HEK293 (cell line): Measurements from ENCODE around the gene NAT10.

Experiments used
- GLIS1 ChIP-seq: fragments of 450-650 bp; formaldehyde crosslinking; IDR thresholded peaks from 2 replicates; pipeline ENCODE4 v1.5.1; 2016; ENCODE audit warnings: missing biosample characterization, missing genetic modification characterization
- KLF1 ChIP-seq: fragments of 450-650 bp; formaldehyde crosslinking; IDR thresholded peaks from 2 replicates; pipeline ENCODE4 v1.5.1; 2016; ENCODE audit warnings: missing biosample characterization, missing genetic modification characterization
- KLF7 ChIP-seq: fragments of 450-650 bp; formaldehyde crosslinking; IDR thresholded peaks from 2 replicates; pipeline ENCODE4 v1.5.1; 2016; ENCODE audit warnings: missing biosample characterization, missing genetic modification characterization, borderline replicate concordance
- KLF8 ChIP-seq: fragments of 450-650 bp; formaldehyde crosslinking; IDR thresholded peaks from 2 replicates; pipeline ENCODE4 v1.5.1; 2016; ENCODE audit warnings: missing biosample characterization, missing genetic modification characterization
- SALL2 ChIP-seq: fragments of 450-650 bp; formaldehyde crosslinking; IDR thresholded peaks from 2 replicates; pipeline ENCODE4 v1.5.0; 2017; ENCODE audit warnings: missing biosample characterization, mild to moderate bottlenecking, missing genetic modification characterization, borderline replicate concordance
- YY1 ChIP-seq: fragments of 450-650 bp; formaldehyde crosslinking; IDR thresholded peaks from 2 replicates; pipeline ENCODE4 v1.5.1; 2018; ENCODE audit warnings: missing biosample characterization, missing genetic modification characterization
- YY2 ChIP-seq: fragments of 450-650 bp; formaldehyde crosslinking; IDR thresholded peaks from 2 replicates; pipeline ENCODE4 v1.5.1; 2016; ENCODE audit warnings: missing biosample characterization, missing genetic modification characterization
- ZBTB20 ChIP-seq: fragments of 450-650 bp; formaldehyde crosslinking; IDR thresholded peaks from 2 replicates; pipeline ENCODE4 v1.5.1; 2016; ENCODE audit warnings: missing biosample characterization, missing genetic modification characterization
- ZBTB21 ChIP-seq: fragments of 450-650 bp; formaldehyde crosslinking; IDR thresholded peaks from 2 replicates; pipeline ENCODE4 v1.5.1; 2017; ENCODE audit warnings: missing biosample characterization, missing genetic modification characterization
- ZFP37 ChIP-seq: fragments of 450-650 bp; formaldehyde crosslinking; IDR thresholded peaks from 2 replicates; pipeline ENCODE4 v1.5.1; 2016; ENCODE audit warnings: missing biosample characterization, missing genetic modification characterization
- ZIC2 ChIP-seq: fragments of 450-650 bp; formaldehyde crosslinking; IDR thresholded peaks from 2 replicates; pipeline ENCODE4 v1.5.1; 2016; ENCODE audit warnings: missing biosample characterization, missing genetic modification characterization
- ZNF114 ChIP-seq: fragments of 450-650 bp; formaldehyde crosslinking; IDR thresholded peaks from 2 replicates; pipeline ENCODE4 v1.5.0; 2017; ENCODE audit warnings: missing biosample characterization, missing genetic modification characterization
- ZNF19 ChIP-seq: fragments of 450-650 bp; formaldehyde crosslinking; IDR thresholded peaks from 2 replicates; pipeline ENCODE4; 2016; ENCODE audit warnings: missing biosample characterization, missing genetic modification characterization, low read depth
- ZNF2 ChIP-seq: fragments of 450-650 bp; formaldehyde crosslinking; IDR thresholded peaks from 2 replicates; pipeline ENCODE4 v1.5.1; 2016; ENCODE audit warnings: missing biosample characterization, missing genetic modification characterization
- ZNF239 ChIP-seq: fragments of 450-650 bp; formaldehyde crosslinking; IDR thresholded peaks from 2 replicates; pipeline ENCODE4 v1.5.1; 2016; ENCODE audit warnings: missing biosample characterization, missing genetic modification characterization
- ZNF366 ChIP-seq: fragments of 450-650 bp; formaldehyde crosslinking; conservative IDR thresholded peaks from 2 replicates; pipeline ENCODE4 v1.5.1; 2016; ENCODE audit warnings: missing biosample characterization, missing genetic modification characterization
- ZNF48 ChIP-seq: fragments of 450-650 bp; formaldehyde crosslinking; IDR thresholded peaks from 2 replicates; pipeline ENCODE4 v1.5.1; 2016; ENCODE audit warnings: missing biosample characterization, missing genetic modification characterization
- ZNF501 ChIP-seq: fragments of 450-650 bp; formaldehyde crosslinking; IDR thresholded peaks from 2 replicates; pipeline ENCODE4 v1.5.1; 2016; ENCODE audit warnings: missing biosample characterization, missing genetic modification characterization
- ZNF561 ChIP-seq: fragments of 450-650 bp; IDR thresholded peaks from 2 replicates; pipeline ENCODE4 v1.5.1; 2018; ENCODE audit warnings: missing biosample characterization, missing genetic modification characterization, borderline replicate concordance
- ZNF707 ChIP-seq: fragments of 450-650 bp; formaldehyde crosslinking; IDR thresholded peaks from 2 replicates; pipeline ENCODE4 v1.5.1; 2016; ENCODE audit warnings: missing biosample characterization, missing genetic modification characterization
- ZNF777 ChIP-seq: fragments of 450-650 bp; formaldehyde crosslinking; IDR thresholded peaks from 2 replicates; pipeline ENCODE4 v1.5.1; 2017; ENCODE audit warnings: missing biosample characterization, missing genetic modification characterization, borderline replicate concordance
- ZNF830 ChIP-seq: fragments of 450-650 bp; IDR thresholded peaks from 2 replicates; pipeline ENCODE4 v1.5.0; 2018; ENCODE audit warnings: missing biosample characterization, missing genetic modification characterization, low read depth, mild to moderate bottlenecking, moderate library complexity
- TF ChIP-seq, protein P1 (sequence below): fragments of 450-650 bp; formaldehyde crosslinking; IDR thresholded peaks from 2 replicates; pipeline ENCODE4 v1.5.1; 2016; ENCODE audit warnings: missing biosample characterization, missing genetic modification characterization
- TF ChIP-seq, protein P2 (sequence below): fragments of 450-650 bp; formaldehyde crosslinking; IDR thresholded peaks from 2 replicates; pipeline ENCODE4 v1.5.1; 2017; ENCODE audit warnings: missing biosample characterization, missing genetic modification characterization
- TF ChIP-seq, protein P3 (sequence below): fragments of 450-650 bp; formaldehyde crosslinking; IDR thresholded peaks from 2 replicates; pipeline ENCODE4 v1.5.1; 2017; ENCODE audit warnings: missing biosample characterization, missing genetic modification characterization
- TF ChIP-seq, protein P4 (sequence below): fragments of 450-650 bp; IDR thresholded peaks from 2 replicates; pipeline ENCODE4 v1.5.1; 2018; ENCODE audit warnings: missing biosample characterization, mild to moderate bottlenecking, missing genetic modification characterization
- TF ChIP-seq, protein P5 (sequence below): fragments of 450-650 bp; formaldehyde crosslinking; IDR thresholded peaks from 2 replicates; pipeline ENCODE4 v1.5.1; 2016; ENCODE audit warnings: missing biosample characterization, missing genetic modification characterization
- TF ChIP-seq, protein P6 (sequence below): fragments of 450-650 bp; formaldehyde crosslinking; IDR thresholded peaks from 2 replicates; pipeline ENCODE4 v1.5.1; 2016; ENCODE audit warnings: missing biosample characterization, missing genetic modification characterization

The NAT10 gene

DNA sequence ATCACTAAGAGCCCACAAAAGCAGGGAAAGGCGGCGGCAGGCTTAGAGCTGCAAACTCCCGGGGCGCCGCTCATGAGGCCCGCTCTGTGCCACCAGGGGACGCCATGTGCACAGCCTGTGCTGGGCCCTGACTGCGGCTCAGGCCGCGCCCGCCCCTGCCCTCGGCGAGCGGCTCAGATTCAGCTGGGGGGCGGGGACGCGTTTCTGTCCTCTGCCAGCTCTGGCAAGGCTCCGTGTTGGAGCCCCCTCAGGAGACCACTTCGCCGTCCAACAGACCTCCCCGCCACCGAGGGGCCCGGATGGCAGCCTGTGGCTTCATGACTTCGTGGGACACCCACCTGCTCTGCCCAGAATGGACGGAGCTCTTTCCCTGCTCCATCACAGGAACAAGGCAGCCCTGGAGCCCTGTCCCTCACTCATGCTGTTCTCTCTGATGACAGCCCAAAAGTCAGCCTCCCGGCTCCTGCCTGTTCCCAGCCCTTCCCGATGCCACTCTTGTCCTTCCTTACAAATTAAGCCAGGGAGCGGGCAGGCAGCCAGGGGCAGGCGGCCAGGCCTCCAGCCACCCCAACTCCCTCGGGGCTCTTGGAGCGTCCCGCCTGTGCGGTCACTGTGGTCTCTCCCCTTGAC is 69.1 kb downstream of the NAT10 start (continued):
- TF ChIP-seq, protein P1, sequence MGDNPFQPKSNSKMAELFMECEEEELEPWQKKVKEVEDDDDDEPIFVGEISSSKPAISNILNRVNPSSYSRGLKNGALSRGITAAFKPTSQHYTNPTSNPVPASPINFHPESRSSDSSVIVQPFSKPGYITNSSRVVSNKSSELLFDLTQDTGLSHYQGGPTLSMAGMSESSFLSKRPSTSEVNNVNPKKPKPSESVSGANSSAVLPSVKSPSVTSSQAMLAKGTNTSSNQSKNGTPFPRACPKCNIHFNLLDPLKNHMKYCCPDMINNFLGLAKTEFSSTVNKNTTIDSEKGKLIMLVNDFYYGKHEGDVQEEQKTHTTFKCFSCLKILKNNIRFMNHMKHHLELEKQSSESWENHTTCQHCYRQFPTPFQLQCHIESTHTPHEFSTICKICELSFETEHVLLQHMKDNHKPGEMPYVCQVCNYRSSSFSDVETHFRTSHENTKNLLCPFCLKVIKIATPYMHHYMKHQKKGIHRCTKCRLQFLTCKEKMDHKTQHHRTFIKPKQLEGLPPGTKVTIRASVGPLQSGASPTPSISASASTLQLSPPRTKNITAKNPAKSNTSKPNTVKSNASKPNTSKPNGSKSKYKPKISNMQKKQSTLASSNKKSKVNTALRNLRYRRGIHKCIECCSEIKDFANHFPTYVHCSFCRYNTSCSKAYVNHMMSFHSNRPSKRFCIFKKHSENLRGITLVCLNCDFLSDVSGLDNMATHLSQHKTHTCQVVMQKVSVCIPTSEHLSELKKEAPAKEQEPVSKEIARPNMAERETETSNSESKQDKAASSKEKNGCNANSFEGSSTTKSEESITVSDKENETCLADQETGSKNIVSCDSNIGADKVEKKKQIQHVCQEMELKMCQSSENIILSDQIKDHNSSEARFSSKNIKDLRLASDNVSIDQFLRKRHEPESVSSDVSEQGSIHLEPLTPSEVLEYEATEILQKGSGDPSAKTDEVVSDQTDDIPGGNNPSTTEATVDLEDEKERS (tag by site-specific recombination): no peak
- peak; percentile 62; the same call in 1 of the 2 replicates for TF ChIP-seq ZFP37
- TF ChIP-seq, protein P2, sequence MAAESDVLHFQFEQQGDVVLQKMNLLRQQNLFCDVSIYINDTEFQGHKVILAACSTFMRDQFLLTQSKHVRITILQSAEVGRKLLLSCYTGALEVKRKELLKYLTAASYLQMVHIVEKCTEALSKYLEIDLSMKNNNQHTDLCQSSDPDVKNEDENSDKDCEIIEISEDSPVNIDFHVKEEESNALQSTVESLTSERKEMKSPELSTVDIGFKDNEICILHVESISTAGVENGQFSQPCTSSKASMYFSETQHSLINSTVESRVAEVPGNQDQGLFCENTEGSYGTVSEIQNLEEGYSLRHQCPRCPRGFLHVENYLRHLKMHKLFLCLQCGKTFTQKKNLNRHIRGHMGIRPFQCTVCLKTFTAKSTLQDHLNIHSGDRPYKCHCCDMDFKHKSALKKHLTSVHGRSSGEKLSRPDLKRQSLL: peak; percentile 60; the same call in 1 of the 2 replicates
- TF ChIP-seq ZNF48: no peak
- peak; percentile 65; the same call in 1 of the 2 replicates for TF ChIP-seq ZNF501 (tag by site-specific recombination)
- TF ChIP-seq ZNF366 (tag by site-specific recombination): no peak
- TF ChIP-seq KLF7 (tag by site-specific recombination): no peak; the same call in 1 of the 2 replicates
- TF ChIP-seq, protein P3, sequence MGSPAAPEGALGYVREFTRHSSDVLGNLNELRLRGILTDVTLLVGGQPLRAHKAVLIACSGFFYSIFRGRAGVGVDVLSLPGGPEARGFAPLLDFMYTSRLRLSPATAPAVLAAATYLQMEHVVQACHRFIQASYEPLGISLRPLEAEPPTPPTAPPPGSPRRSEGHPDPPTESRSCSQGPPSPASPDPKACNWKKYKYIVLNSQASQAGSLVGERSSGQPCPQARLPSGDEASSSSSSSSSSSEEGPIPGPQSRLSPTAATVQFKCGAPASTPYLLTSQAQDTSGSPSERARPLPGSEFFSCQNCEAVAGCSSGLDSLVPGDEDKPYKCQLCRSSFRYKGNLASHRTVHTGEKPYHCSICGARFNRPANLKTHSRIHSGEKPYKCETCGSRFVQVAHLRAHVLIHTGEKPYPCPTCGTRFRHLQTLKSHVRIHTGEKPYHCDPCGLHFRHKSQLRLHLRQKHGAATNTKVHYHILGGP (tag by site-specific recombination): no peak
- TF ChIP-seq KLF8 (tag by site-specific recombination): 0 out of 2 replicates have a peak, but pooled peaks have one; percentile 52
- TF ChIP-seq ZNF239 (tag by site-specific recombination): no peak
- TF ChIP-seq, protein P4, sequence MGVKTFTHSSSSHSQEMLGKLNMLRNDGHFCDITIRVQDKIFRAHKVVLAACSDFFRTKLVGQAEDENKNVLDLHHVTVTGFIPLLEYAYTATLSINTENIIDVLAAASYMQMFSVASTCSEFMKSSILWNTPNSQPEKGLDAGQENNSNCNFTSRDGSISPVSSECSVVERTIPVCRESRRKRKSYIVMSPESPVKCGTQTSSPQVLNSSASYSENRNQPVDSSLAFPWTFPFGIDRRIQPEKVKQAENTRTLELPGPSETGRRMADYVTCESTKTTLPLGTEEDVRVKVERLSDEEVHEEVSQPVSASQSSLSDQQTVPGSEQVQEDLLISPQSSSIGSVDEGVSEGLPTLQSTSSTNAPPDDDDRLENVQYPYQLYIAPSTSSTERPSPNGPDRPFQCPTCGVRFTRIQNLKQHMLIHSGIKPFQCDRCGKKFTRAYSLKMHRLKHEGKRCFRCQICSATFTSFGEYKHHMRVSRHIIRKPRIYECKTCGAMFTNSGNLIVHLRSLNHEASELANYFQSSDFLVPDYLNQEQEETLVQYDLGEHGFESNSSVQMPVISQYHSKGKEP: no peak; the same call in 1 of the 2 replicates
- no peak for TF ChIP-seq ZNF707 (tag by site-specific recombination)
- TF ChIP-seq YY1: no peak
- no peak for TF ChIP-seq ZNF114 (tag by site-specific recombination)
- no peak for TF ChIP-seq ZNF830
- peak; percentile 73; the same call in 1 of the 2 replicates for TF ChIP-seq ZNF2 (tag by site-specific recombination)
- no peak for TF ChIP-seq SALL2 (tag by site-specific recombination)
- TF ChIP-seq YY2 (tag by site-specific recombination): no peak
- 0 out of 2 replicates have a peak, but pooled peaks have one; percentile 14 for TF ChIP-seq ZBTB20
- peak; percentile 58; the same call in 1 of the 2 replicates for TF ChIP-seq ZNF561 (tag by site-specific recombination)
- TF ChIP-seq, protein P5, sequence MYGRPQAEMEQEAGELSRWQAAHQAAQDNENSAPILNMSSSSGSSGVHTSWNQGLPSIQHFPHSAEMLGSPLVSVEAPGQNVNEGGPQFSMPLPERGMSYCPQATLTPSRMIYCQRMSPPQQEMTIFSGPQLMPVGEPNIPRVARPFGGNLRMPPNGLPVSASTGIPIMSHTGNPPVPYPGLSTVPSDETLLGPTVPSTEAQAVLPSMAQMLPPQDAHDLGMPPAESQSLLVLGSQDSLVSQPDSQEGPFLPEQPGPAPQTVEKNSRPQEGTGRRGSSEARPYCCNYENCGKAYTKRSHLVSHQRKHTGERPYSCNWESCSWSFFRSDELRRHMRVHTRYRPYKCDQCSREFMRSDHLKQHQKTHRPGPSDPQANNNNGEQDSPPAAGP (tag by site-specific recombination): peak; percentile 50; the same call in 1 of the 2 replicates
- TF ChIP-seq ZNF19 (tag by site-specific recombination): no peak
- TF ChIP-seq ZNF777 (tag by site-specific recombination): no peak
- peak; percentile 63 for TF ChIP-seq KLF1 (tag by site-specific recombination)
- peak; percentile 43; the same call in 1 of the 2 replicates for TF ChIP-seq ZIC2 (tag by site-specific recombination)
- peak; percentile 36; the same call in 1 of the 2 replicates for TF ChIP-seq GLIS1 (tag by site-specific recombination)
- TF ChIP-seq, protein P6, sequence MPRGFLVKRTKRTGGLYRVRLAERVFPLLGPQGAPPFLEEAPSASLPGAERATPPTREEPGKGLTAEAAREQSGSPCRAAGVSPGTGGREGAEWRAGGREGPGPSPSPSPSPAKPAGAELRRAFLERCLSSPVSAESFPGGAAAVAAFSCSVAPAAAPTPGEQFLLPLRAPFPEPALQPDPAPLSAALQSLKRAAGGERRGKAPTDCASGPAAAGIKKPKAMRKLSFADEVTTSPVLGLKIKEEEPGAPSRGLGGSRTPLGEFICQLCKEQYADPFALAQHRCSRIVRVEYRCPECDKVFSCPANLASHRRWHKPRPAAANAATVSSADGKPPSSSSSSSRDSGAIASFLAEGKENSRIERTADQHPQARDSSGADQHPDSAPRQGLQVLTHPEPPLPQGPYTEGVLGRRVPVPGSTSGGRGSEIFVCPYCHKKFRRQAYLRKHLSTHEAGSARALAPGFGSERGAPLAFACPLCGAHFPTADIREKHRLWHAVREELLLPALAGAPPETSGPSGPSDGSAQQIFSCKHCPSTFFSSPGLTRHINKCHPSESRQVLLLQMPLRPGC: no peak
- TF ChIP-seq ZBTB21 (tag by site-specific recombination): no peak
